ENCODE results near the gene CYTH3.

The CYTH3 gene

DNA sequence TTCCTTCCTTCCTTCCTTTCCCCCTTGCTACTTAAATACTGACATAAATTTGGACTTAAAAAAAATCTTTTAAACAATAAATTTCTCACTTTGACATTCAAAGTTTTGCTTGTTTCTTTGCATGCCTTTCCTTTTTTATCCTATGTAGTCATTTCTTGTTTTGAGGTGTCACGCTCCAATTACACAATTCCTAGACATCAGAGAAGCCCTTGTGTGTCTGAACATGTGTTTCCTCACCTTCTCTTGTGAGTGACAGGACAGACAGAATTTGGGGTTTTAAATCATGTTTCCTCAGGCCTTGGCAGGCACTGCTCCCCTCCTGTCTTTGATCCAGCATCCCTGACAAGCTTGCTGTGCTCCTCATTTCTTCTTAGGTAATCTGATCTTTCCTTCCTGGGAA, 91.3 kb downstream of the CYTH3 start:
- no peak for DNase-seq
- H3K9me3 ChIP-seq (ENCODE audit: control insufficient read depth, low read length): no peaks in the 10 kb centered on the region
- no peaks in the 10 kb centered on the region for H3K36me3 ChIP-seq (ENCODE audit: control insufficient read depth, insufficient read depth, low read length)
- H3K4me3 ChIP-seq (ENCODE audit: insufficient read depth, low read depth, low read length, poor library complexity, severe bottlenecking): no peak overlapping the region
- H3K27ac ChIP-seq (ENCODE audit: insufficient read depth, low read length, poor library complexity, severe bottlenecking): no peak overlapping the region
- H3K27me3 ChIP-seq (replicated peaks; ENCODE audit: control insufficient read depth, insufficient read depth, low read length, poor library complexity, severe bottlenecking): no peaks in the 10 kb centered on the region
- no peaks in the 10 kb centered on the region for H3K4me1 ChIP-seq (ENCODE audit: control insufficient read depth, insufficient read depth, low read length, poor library complexity, severe bottlenecking)

DNA sequence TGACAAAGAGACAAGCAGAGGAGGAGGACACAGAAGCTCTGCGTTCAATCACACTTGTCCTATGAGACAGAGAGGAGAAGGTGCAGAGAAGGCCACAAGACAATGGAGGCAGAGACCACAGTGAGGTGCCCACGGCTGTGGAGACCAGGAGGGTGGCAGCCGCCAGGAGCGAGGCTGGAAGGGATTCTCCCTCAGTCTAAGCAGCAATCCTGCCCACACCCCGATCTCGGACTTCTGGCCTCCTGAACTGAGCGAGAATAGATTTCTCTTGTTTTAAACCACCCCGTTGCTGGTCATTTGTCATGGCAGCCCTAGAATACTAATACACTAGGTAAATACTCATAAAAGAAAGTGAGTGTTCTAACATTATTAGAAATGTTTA, 92.1 kb downstream of the CYTH3 start:
- Histone ChIP-seq H3K4me3 (ENCODE audit: insufficient read depth, low read depth, low read length, poor library complexity, severe bottlenecking) (no peak overlapping the region), H3K9me3 (ENCODE audit: control insufficient read depth, low read length) (no peaks in the 10 kb centered on the region), H3K27ac (ENCODE audit: insufficient read depth, low read length, poor library complexity, severe bottlenecking) (no peak overlapping the region), H3K27me3 (replicated peaks; ENCODE audit: control insufficient read depth, insufficient read depth, low read length, poor library complexity, severe bottlenecking) (no peaks in the 10 kb centered on the region), H3K4me1 (ENCODE audit: control insufficient read depth, insufficient read depth, low read length, poor library complexity, severe bottlenecking) (no peaks in the 10 kb centered on the region), H3K36me3 (ENCODE audit: control insufficient read depth, insufficient read depth, low read length) (no peaks in the 10 kb centered on the region)
- no peak for DNase-seq

DNA sequence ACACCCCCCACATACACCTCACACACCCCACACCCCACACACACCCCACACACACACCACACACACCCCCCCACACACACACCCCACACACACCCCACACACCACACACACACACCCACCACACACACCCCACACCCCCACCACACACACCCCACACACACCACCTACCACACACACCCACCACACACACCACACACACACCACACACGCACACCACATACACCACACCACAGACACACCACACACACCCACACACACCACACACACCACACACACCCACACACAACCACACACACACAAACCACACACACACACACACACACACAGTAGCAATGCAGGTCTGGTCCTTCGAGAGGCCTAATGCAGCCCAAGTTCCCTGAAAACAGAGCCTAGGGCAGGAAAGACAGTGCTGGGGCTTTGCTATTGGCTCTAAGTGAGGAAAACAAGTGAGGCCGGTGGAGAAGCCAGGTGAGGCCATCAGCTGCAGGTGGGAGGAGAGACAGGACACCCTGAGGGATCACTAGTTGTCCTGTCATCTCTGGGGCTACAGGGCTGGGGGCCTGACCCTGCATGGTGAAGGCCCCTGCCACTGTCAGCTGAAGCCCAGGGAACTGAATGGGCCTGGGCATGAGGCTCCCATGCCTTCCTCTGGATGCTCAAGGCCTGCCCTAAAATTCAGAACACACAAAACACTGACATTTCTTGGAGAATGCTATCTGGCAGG, 92.6 kb downstream of the CYTH3 start:
- Histone ChIP-seq H3K4me3 (ENCODE audit: insufficient read depth, low read depth, low read length, poor library complexity, severe bottlenecking) (no peak overlapping the region), H3K27me3 (replicated peaks; ENCODE audit: control insufficient read depth, insufficient read depth, low read length, poor library complexity, severe bottlenecking) (no peaks in the 10 kb centered on the region), H3K27ac (ENCODE audit: insufficient read depth, low read length, poor library complexity, severe bottlenecking) (no peak overlapping the region)

DNA sequence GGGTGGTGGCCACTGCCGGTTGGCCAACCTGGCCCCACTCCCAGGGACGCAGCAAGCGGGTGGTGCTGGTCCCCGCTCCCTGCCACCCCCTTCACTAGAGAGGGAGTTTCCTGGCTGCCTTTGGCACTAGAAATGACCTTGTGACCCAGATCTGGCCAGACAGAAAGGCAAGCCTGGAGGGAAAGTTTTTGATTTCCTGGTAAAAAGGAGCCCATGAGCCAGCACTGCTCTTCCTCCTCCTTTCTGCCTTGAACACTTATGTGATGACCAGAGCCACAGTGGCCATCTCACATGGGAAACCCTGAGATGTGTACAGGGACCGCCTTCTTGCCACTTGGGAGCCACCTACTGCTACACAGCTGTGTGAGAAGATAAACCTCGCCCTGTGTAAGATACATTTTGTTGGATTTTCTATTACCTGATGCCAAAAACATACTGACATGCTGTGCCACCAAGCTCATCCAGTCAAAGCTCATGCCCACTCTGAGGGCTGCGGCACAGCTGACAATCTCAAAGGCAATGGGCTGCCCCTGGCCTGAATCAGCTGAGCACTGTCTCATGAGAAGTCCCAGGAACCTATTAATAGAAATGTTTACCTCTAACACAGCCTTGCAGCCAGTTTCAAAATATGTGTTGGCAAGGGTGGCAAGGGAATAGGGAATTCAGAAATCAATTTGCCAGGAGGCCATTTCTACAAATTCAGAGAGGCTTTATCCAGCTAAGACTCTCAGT, 94.0 kb downstream of the CYTH3 start:
- Histone ChIP-seq H3K27ac (ENCODE audit: insufficient read depth, low read length, poor library complexity, severe bottlenecking) (no peak overlapping the region), H3K4me3 (ENCODE audit: insufficient read depth, low read depth, low read length, poor library complexity, severe bottlenecking) (no peak overlapping the region), H3K27me3 (replicated peaks; ENCODE audit: control insufficient read depth, insufficient read depth, low read length, poor library complexity, severe bottlenecking) (no peaks in the 10 kb centered on the region), H3K4me1 (ENCODE audit: control insufficient read depth, insufficient read depth, low read length, poor library complexity, severe bottlenecking) (no peaks in the 10 kb centered on the region), H3K36me3 (ENCODE audit: control insufficient read depth, insufficient read depth, low read length) (no peaks in the 10 kb centered on the region), H3K9me3 (ENCODE audit: control insufficient read depth, low read length) (no peaks in the 10 kb centered on the region)
- no peak for DNase-seq

More for the DNA sequence above, 92.6 kb downstream of the CYTH3 start:
- Histone ChIP-seq H3K4me1 (ENCODE audit: control insufficient read depth, insufficient read depth, low read length, poor library complexity, severe bottlenecking) (no peaks in the 10 kb centered on the region), H3K36me3 (ENCODE audit: control insufficient read depth, insufficient read depth, low read length) (no peaks in the 10 kb centered on the region), H3K9me3 (ENCODE audit: control insufficient read depth, low read length) (no peaks in the 10 kb centered on the region)
- DNase-seq: no peak

DNA sequence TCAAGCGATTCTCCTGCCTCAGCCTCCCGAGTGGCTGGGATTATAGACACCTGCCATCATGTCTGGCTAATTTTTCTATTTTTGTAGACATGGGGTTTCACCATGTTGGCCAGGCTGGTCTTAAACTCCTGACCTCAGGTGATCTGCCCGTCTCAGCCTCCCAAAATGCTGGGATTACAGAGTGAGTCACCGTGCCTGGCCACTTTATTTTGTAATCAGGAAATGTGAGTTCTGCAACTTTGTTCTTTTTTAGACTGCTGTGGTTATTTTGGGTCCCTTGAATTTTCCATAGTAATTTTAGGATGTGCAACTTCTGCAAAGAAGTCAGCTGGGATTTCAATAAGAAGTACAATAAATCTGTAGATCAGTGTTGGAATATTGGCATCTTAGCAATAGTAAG, 96.8 kb downstream of the CYTH3 start:
- DNase-seq: no peak
- Histone ChIP-seq H3K36me3 (ENCODE audit: control insufficient read depth, insufficient read depth, low read length) (no peaks in the 10 kb centered on the region), H3K27ac (ENCODE audit: insufficient read depth, low read length, poor library complexity, severe bottlenecking) (no peak overlapping the region)

DNA sequence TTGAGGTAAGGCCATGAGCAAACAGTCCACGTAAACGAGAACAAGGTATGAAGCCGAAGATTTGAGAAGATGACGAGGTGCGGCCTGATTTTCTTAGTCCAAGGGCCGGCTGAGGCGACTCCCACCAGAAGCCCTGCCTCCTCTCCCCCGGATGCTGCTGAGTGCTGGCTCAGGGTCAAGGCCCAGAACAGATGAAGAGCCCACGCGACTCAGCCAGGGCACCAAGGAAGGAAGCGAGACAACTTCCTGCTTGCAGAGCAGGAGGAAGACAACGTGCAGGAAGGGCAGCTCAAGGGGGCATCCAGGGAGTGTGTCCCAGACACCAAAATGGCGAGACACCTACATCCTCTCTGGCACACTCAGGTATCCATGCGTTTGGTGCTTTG, 99.5 kb downstream of the CYTH3 start:
- H3K27me3 ChIP-seq (replicated peaks; ENCODE audit: control insufficient read depth, insufficient read depth, low read length, poor library complexity, severe bottlenecking): no peaks in the 10 kb centered on the region
- H3K36me3 ChIP-seq (ENCODE audit: control insufficient read depth, insufficient read depth, low read length): no peaks in the 10 kb centered on the region

More for the DNA sequence above, 96.8 kb downstream of the CYTH3 start:
- no peak overlapping the region for H3K4me3 ChIP-seq (ENCODE audit: insufficient read depth, low read depth, low read length, poor library complexity, severe bottlenecking)
- H3K4me1 ChIP-seq (ENCODE audit: control insufficient read depth, insufficient read depth, low read length, poor library complexity, severe bottlenecking): no peaks in the 10 kb centered on the region
- no peaks in the 10 kb centered on the region for H3K27me3 ChIP-seq (replicated peaks; ENCODE audit: control insufficient read depth, insufficient read depth, low read length, poor library complexity, severe bottlenecking)
- H3K9me3 ChIP-seq (ENCODE audit: control insufficient read depth, low read length): no peaks in the 10 kb centered on the region

DNA sequence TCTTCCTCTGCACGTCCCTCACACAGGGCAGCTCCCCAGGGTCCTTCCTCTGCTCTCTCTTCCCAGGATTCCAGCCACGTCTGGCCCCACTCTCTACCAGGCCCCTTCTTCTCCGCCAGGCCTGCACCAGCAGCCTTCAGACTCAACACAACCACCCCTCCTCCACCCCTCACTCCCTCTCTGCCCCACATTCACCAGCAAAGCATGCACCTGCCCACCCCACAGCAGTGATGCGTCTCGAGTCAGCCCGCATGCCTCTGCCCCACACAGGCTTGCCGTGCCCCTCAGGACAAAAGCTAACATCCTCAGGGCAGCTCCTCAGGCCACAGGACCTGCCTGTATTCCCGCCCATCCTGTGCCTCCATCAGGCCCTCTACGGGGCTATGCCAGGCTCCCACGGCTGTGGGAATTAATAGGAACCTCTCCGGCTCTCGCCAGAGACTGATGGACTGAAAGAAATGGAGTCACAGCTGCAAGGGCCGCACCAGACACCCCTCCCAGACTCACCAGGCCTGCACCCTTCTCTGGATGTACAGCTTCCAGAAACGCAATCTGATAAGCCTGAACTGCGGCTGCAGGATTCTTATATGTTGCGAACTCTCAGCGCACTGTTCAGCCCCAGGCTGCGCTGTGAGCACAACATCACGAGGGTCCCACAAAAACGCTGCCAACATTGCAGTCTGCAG, 100.1 kb downstream of the CYTH3 start:
- Histone ChIP-seq H3K27me3 (replicated peaks; ENCODE audit: control insufficient read depth, insufficient read depth, low read length, poor library complexity, severe bottlenecking) (no peaks in the 10 kb centered on the region), H3K27ac (ENCODE audit: insufficient read depth, low read length, poor library complexity, severe bottlenecking) (no peak overlapping the region), H3K4me1 (ENCODE audit: control insufficient read depth, insufficient read depth, low read length, poor library complexity, severe bottlenecking) (no peaks in the 10 kb centered on the region), H3K4me3 (ENCODE audit: insufficient read depth, low read depth, low read length, poor library complexity, severe bottlenecking) (no peak overlapping the region), H3K9me3 (ENCODE audit: control insufficient read depth, low read length) (no peaks in the 10 kb centered on the region), H3K36me3 (ENCODE audit: control insufficient read depth, insufficient read depth, low read length) (no peaks in the 10 kb centered on the region)
- no peak for DNase-seq

More for the DNA sequence above, 99.5 kb downstream of the CYTH3 start:
- Histone ChIP-seq H3K9me3 (ENCODE audit: control insufficient read depth, low read length) (no peaks in the 10 kb centered on the region), H3K27ac (ENCODE audit: insufficient read depth, low read length, poor library complexity, severe bottlenecking) (no peak overlapping the region), H3K4me1 (ENCODE audit: control insufficient read depth, insufficient read depth, low read length, poor library complexity, severe bottlenecking) (no peaks in the 10 kb centered on the region), H3K4me3 (ENCODE audit: insufficient read depth, low read depth, low read length, poor library complexity, severe bottlenecking) (no peak overlapping the region)
- no peak for DNase-seq

DNA sequence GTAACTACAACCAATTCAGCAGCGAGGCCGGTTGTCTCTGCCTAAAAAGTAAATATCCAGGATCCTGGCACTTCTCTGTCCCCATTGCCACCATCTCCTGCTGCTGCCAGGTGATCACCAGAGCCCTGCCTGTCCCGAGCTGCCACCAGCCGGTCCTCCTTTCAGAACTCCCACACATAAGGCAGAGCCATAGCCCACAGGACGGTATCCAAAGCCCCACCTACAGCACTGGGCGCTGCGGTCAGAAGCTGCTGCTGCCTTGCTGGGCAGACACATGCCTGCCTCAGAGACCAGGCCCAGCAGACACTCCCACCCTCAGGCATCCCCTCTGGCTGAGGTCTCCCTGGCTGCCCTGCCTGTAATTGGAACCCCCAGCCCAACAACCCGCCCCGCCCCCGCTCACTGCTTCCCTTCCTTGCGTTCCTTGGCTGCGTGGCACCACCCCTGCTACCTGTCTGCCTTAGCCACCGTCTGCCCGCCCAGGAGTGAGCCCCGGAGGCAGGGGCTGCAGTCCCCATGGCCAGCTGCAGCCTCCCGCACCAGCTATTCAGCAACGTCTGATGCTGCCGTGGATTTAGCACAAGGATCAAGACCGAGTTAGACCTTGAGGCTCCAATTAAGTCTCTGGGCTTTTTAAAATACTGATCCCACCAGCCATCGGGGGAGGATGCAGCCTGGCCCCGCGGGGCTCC, 100.7 kb downstream of the CYTH3 start:
- no peaks in the 10 kb centered on the region for H3K4me1 ChIP-seq (ENCODE audit: control insufficient read depth, insufficient read depth, low read length, poor library complexity, severe bottlenecking)
- no peaks in the 10 kb centered on the region for H3K27me3 ChIP-seq (replicated peaks; ENCODE audit: control insufficient read depth, insufficient read depth, low read length, poor library complexity, severe bottlenecking)
- no peak overlapping the region for H3K27ac ChIP-seq (ENCODE audit: insufficient read depth, low read length, poor library complexity, severe bottlenecking)
- no peak overlapping the region for H3K4me3 ChIP-seq (ENCODE audit: insufficient read depth, low read depth, low read length, poor library complexity, severe bottlenecking)
- no peaks in the 10 kb centered on the region for H3K9me3 ChIP-seq (ENCODE audit: control insufficient read depth, low read length)
- H3K36me3 ChIP-seq (ENCODE audit: control insufficient read depth, insufficient read depth, low read length): no peaks in the 10 kb centered on the region
- no peak for DNase-seq

DNA sequence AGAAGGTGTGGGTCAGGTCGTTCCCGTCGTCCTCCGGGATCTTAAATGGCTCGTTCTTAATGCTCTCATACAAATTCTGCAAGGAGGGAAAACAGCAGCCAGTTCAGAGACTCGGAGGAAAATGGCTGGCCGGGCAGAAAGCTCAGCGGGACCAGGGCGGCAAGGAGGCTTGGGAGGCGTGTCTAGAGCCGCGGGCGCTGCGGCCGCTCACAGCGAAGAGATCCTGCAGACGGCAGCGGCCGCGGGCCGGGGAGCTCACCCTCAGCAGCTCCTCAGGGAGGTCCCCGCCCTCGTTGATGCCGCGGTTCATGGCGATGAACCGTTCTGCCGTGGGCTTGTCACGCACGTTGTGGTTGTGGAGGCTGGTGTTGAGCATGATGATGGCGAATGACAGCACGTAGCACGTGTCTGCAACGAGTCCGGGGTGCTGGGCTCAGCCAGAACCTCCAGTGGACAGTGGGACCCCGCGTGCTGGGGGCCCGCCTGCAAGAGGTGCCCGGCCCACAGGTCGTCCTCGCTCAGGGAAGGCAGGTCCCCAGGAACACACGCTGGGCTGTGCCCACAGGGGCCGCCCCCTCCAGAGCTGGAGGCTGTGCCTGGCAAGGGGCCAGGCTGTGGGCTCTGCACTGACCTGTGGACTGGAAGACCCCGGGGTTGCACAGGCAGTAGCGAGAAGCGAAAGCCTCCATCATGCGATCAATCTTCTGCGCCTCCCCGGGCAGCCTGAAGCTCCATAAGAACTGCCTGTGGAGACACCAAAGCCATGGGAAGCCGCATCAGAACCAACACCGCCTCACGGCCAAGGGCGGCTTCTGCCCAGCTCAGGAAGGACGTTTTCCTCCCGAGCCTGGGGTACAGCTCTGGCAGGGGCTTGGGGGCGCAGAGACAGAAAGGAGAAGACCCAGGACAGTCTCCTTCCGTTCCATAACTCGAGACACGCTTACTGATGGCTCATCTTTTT, 101.6 kb downstream of the CYTH3 start:
- no peak for DNase-seq
- no peaks in the 10 kb centered on the region for H3K36me3 ChIP-seq (ENCODE audit: control insufficient read depth, insufficient read depth, low read length)
- H3K9me3 ChIP-seq (ENCODE audit: control insufficient read depth, low read length): no peaks in the 10 kb centered on the region
- H3K4me1 ChIP-seq (ENCODE audit: control insufficient read depth, insufficient read depth, low read length, poor library complexity, severe bottlenecking): no peaks in the 10 kb centered on the region
- no peak overlapping the region for H3K27ac ChIP-seq (ENCODE audit: insufficient read depth, low read length, poor library complexity, severe bottlenecking)
- no peaks in the 10 kb centered on the region for H3K27me3 ChIP-seq (replicated peaks; ENCODE audit: control insufficient read depth, insufficient read depth, low read length, poor library complexity, severe bottlenecking)
- no peak overlapping the region for H3K4me3 ChIP-seq (ENCODE audit: insufficient read depth, low read depth, low read length, poor library complexity, severe bottlenecking)

All from effector memory CD4-positive, alpha-beta T cell (primary cell).